HepG2 (cell line): Measurements from ENCODE around the gene CHI3L1. TPM values are rescaled to one million over a fixed set of nuclear protein-coding genes. Genes with fewer than 3 reads are reported as not detected.

Source experiments
- ATAC-seq: fragments of 200-7000 bp; cut with Tn5 transposase; 3 replicates; pipeline ENCODE4 v1.9.1; 2020; ENCODE audit warnings: mild to moderate bottlenecking, moderate library complexity
- Bru-seq: library from RNA; stranded (reverse); fragments of 400-500 nt; gene quantifications from one replicate; lab custom pipeline; 2021; lab: Mats Ljungman, UMichigan
- BruChase-seq, 2 experiments: library from RNA; stranded (reverse); fragments of 400-500 nt; gene quantifications; one replicate each; lab custom pipeline; 2021; lab: Mats Ljungman, UMichigan
- BruUV-seq: library from RNA; stranded (reverse); fragments of 400-500 nt; replicated peaks from 2 replicates; lab custom pipeline; 2021; lab: Mats Ljungman, UMichigan
- CTCF ChIA-PET: fragments of 300-600 bp; formaldehyde crosslinking; extraction: SDS; loops from one replicate; lab custom pipeline; 2021; ENCODE audit warnings: low total read pairs, inconsistent platforms, low intra/inter-chr PET ratio; lab: Yijun Ruan, JAX
- POLR2A ChIA-PET: fragments of 350-600 bp; sonication (Branson Sonifier 250); formaldehyde crosslinking; loops from one replicate; lab custom pipeline; 2020; ENCODE audit warnings: antibody characterized with exemption, inconsistent platforms; lab: Yijun Ruan, JAX
- DNase-seq: peaks from one replicate; pipeline ENCODE4 v3.0.0-alpha.2; 2015; ENCODE audit warnings: low spot score
- FAIRE-seq: peaks from 3 replicates; lab custom pipeline; 2011; peaks lifted over from hg19 to GRCh38; lab: Jason Lieb, UNC
- H2AFZ ChIP-seq: one replicate; pipeline ENCODE4 v1.6.1; 2011; ENCODE audit warnings: low read length, inconsistent platforms
- H3K27ac ChIP-seq: fragments of 300-600 bp; 3 replicates; pipeline ENCODE4 v1.8.0; 2011; ENCODE audit warnings: mixed run types, mild to moderate bottlenecking, mixed read lengths, low read length, inconsistent platforms; ENCODE audit not compliant: insufficient read depth; ENCODE audit errors: extremely low read length
- H3K27me3 ChIP-seq, 2 experiments: fragments of 200-600 bp in 1 of 2; 2 replicates in 1 of 2; 3 replicates in 1 of 2; pipeline versions ENCODE4 v1.6.0 to v1.8.0; 2011; ENCODE audit warnings: low read length in 2 of 2, mild to moderate bottlenecking in 2 of 2, moderate library complexity in 2 of 2, inconsistent platforms in 1 of 2; ENCODE audit not compliant: insufficient read depth in 2 of 2, control insufficient read depth in 1 of 2
- H3K36me3 ChIP-seq, 2 experiments: fragments of 200-600 bp in 1 of 2; replicated peaks in 1 of 2; 2 replicates in 1 of 2; 3 replicates in 1 of 2; pipeline versions ENCODE4 v1.5.1 to v1.8.0; 2011; ENCODE audit warnings: low read length in 2 of 2, inconsistent platforms in 1 of 2; ENCODE audit not compliant: insufficient read depth in 2 of 2, control insufficient read depth in 1 of 2
- H3K4me1 ChIP-seq: 2 replicates; pipeline ENCODE4 v1.5.1; 2012; ENCODE audit warnings: low read length, inconsistent platforms; ENCODE audit not compliant: insufficient read depth
- H3K4me2 ChIP-seq: 2 replicates; pipeline ENCODE4 v1.6.0; 2011; ENCODE audit warnings: low read depth, low read length, inconsistent platforms
- H3K4me3 ChIP-seq, 3 experiments: fragments of 200-600 bp in 1 of 3; sonication (generic), shearing (Covaris generic) in 1 of 3; replicated peaks in 1 of 3; 2 replicates each; pipeline ENCODE4 v1.5.1; 2011 to 2016; ENCODE audit warnings: low read length in 3 of 3, inconsistent platforms in 2 of 3, low read depth in 2 of 3, mild to moderate bottlenecking in 2 of 3, control low read depth in 1 of 3, mixed read lengths in 1 of 3; ENCODE audit not compliant: insufficient read depth in 1 of 3
- H3K79me2 ChIP-seq: one replicate; pipeline ENCODE4 v1.6.1; 2011; ENCODE audit warnings: low read length, inconsistent platforms; ENCODE audit not compliant: insufficient read depth
- H3K9ac ChIP-seq: 2 replicates; pipeline ENCODE4 v1.6.0; 2011; ENCODE audit warnings: mild to moderate bottlenecking, low read depth, low read length, inconsistent platforms; ENCODE audit not compliant: insufficient read depth
- H3K9me3 ChIP-seq: 2 replicates; pipeline ENCODE4 v1.5.1; 2012; ENCODE audit warnings: mild to moderate bottlenecking, low read length
- H4K20me1 ChIP-seq: 2 replicates; pipeline ENCODE4 v1.6.0; 2011; ENCODE audit warnings: inconsistent platforms, mild to moderate bottlenecking, low read length, moderate library complexity; ENCODE audit not compliant: insufficient read depth
- KDM6A ChIP-seq: IDR thresholded peaks from 2 replicates; pipeline ENCODE4 v1.6.1; 2016; ENCODE audit warnings: low read depth
- MEIS1 ChIP-seq: sonication (generic); formaldehyde crosslinking; IDR thresholded peaks from 2 replicates; pipeline ENCODE4 v1.9.0; 2021; ENCODE audit warnings: mild to moderate bottlenecking, missing genetic modification reagents, moderate library complexity, borderline replicate concordance
- NFE2 ChIP-seq: sonication (generic); formaldehyde crosslinking; IDR thresholded peaks from 2 replicates; pipeline ENCODE4 v1.4.0; 2020; ENCODE audit warnings: missing genetic modification reagents
- POLR2AphosphoS5 ChIP-seq: IDR thresholded peaks from 2 replicates; pipeline ENCODE4 v1.6.1; 2012; ENCODE audit warnings: low read depth, low read length
- TBX3 ChIP-seq: fragments of 450-650 bp; IDR thresholded peaks from 2 replicates; pipeline ENCODE4 v1.6.1; 2017; ENCODE audit warnings: antibody characterized with exemption, mild to moderate bottlenecking, inconsistent platforms, borderline replicate concordance
- THYN1 ChIP-seq: sonication (generic); formaldehyde crosslinking; IDR thresholded peaks from 2 replicates; pipeline ENCODE4 v1.8.1; 2023; ENCODE audit warnings: low read depth, mild to moderate bottlenecking, moderate library complexity, missing genetic modification reagents, borderline replicate concordance
- ZNF335 ChIP-seq: sonication (generic); formaldehyde crosslinking; IDR thresholded peaks from 2 replicates; pipeline ENCODE4 v1.4.0; 2020; ENCODE audit warnings: missing genetic modification reagents
- WGBS: methylation state at CpG from one replicate; pipeline ENCODE4 v1.1.6; 2017; ENCODE audit warnings: low lambda C conversion rate; 5-methylcytosine and 5-hydroxymethylcytosine counted together
- in situ Hi-C: cut with HindIII; loops from 2 replicates; pipeline ENCODE4 v1.10.0; 2017; ENCODE audit warnings: low pct_unique_long_range_greater_than_20kb; ENCODE audit not compliant: extremely low pct_ligation_motif_present
- intact Hi-C: fragments of 100-400 bp; cut with micrococcal nuclease; formaldehyde crosslinking; loops from one replicate; pipeline ENCODE4 v1.10.0; 2022; ENCODE audit not compliant: unreplicated experiment
- long read RNA-seq, 2 experiments: library from RNA in 1 of 2; library from polyadenylated mRNA in 1 of 2; stranded (forward) in 1 of 2; unstranded in 1 of 2; transcript quantifications; one replicate each; pipeline ENCODE4 v2.0.0, GENCODE V29; 2019 to 2022
- polyA minus RNA-seq, 3 experiments: library from RNA; depleted of rRNA, polyadenylated mRNA; stranded (reverse); fragments of >200 nt; gene quantifications; 2 replicates each; pipeline ENCODE4 v1.2.3, GENCODE V29; 2011; ENCODE audit warnings: low replicate concordance in 1 of 3
- polyA plus RNA-seq, 8 experiments: library from polyadenylated mRNA; depleted of rRNA in 3 of 8; stranded (reverse) in 7 of 8; unstranded in 1 of 8; fragments of >200 nt; fragmentation: Illumina TruSeq in 4 of 8; extraction: Trizol in 4 of 8; gene quantifications; 2 replicates each; pipeline versions ENCODE4 v1.2.1 to v1.2.3, GENCODE V29; 2011 to 2016; ENCODE audit warnings: low read depth in 4 of 8, missing spikeins in 1 of 8, mixed read lengths in 1 of 8; ENCODE audit not compliant: insufficient read depth in 1 of 8
- total RNA-seq, 5 experiments: library from RNA; depleted of rRNA; stranded (reverse); fragments of >200 nt; fragmentation: Illumina TruSeq; extraction: Trizol; gene quantifications; 2 replicates each; pipeline ENCODE4 v1.2.3, GENCODE V29; 2016; ENCODE audit warnings: low read depth in 1 of 5
- TF ChIP-seq, protein P1 (sequence below): sonication (generic); formaldehyde crosslinking; IDR thresholded peaks from 2 replicates; pipeline ENCODE4 v1.4.0; 2020; ENCODE audit warnings: missing genetic modification reagents
- TF ChIP-seq, protein P2 (sequence below): IDR thresholded peaks from 2 replicates; pipeline ENCODE4 v1.6.1; 2016; ENCODE audit warnings: low read depth, missing genetic modification reagents, missing compliant biosample characterization

The CHI3L1 gene
- 0.13 TPM in 1 of 2 replicates, not detected in the other for total RNA-seq (2016; rRNA removed; fragmentation: Illumina TruSeq; extraction: Trizol)
- total RNA-seq (2016; cell fraction: cytosol; rRNA removed; fragmentation: Illumina TruSeq; extraction: Trizol; ENCODE audit: low read depth): not detected in 2 replicates
- 0.17 TPM in 1 of 2 replicates, not detected in the other for total RNA-seq (2016; cell fraction: insoluble cytoplasmic fraction; rRNA removed; fragmentation: Illumina TruSeq; extraction: Trizol)
- not detected in 2 replicates for total RNA-seq (2016; cell fraction: membrane; rRNA removed; fragmentation: Illumina TruSeq; extraction: Trizol)
- total RNA-seq (2016; cell fraction: nucleus; rRNA removed; fragmentation: Illumina TruSeq; extraction: Trizol): not detected in 2 replicates
- polyA plus RNA-seq (2011; rRNA removed): 0.09 and 0.17 TPM in 2 replicates
- polyA plus RNA-seq (2011; cell fraction: cytosol; rRNA removed): 0.13 TPM in 2 replicates
- polyA plus RNA-seq (2011; cell fraction: nucleus; rRNA removed): 0.12 and 0.35 TPM in 2 replicates
- not detected in 2 replicates for polyA plus RNA-seq (2012)
- polyA plus RNA-seq (2016; cell fraction: cytosol; fragmentation: Illumina TruSeq; extraction: Trizol; ENCODE audit: low read depth): not detected in 2 replicates
- polyA plus RNA-seq (2016; cell fraction: insoluble cytoplasmic fraction; fragmentation: Illumina TruSeq; extraction: Trizol; ENCODE audit: low read depth): not detected in 2 replicates
- not detected in 2 replicates for polyA plus RNA-seq (2016; cell fraction: membrane; fragmentation: Illumina TruSeq; extraction: Trizol; ENCODE audit: low read depth)
- polyA plus RNA-seq (2016; cell fraction: nucleus; fragmentation: Illumina TruSeq; extraction: Trizol; ENCODE audit: insufficient read depth, low read depth): 0.41 TPM in 1 of 2 replicates, not detected in the other
- polyA minus RNA-seq (2011; rRNA and poly(A)+ RNA removed; ENCODE audit: low replicate concordance): not detected in 2 replicates
- not detected in 2 replicates for polyA minus RNA-seq (2011; cell fraction: cytosol; rRNA and poly(A)+ RNA removed)
- not detected in 2 replicates for polyA minus RNA-seq (2011; cell fraction: nucleus; rRNA and poly(A)+ RNA removed)
- not detected for Bru-seq, nascent RNA
- not detected for BruChase-seq, experiment 1, labeled RNA remaining after a 6-hour chase
- BruChase-seq, experiment 2, labeled RNA remaining after a 2-hour chase: percentile 9 among the genes with signal in this experiment
- long read RNA-seq, experiment 1, partial matches to known transcripts: 0 of 1 reads
- long read RNA-seq, experiment 1, other reads (novel, unspliced or antisense): 1 of 1 reads
- long read RNA-seq, experiment 2: 0 reads

DNA sequence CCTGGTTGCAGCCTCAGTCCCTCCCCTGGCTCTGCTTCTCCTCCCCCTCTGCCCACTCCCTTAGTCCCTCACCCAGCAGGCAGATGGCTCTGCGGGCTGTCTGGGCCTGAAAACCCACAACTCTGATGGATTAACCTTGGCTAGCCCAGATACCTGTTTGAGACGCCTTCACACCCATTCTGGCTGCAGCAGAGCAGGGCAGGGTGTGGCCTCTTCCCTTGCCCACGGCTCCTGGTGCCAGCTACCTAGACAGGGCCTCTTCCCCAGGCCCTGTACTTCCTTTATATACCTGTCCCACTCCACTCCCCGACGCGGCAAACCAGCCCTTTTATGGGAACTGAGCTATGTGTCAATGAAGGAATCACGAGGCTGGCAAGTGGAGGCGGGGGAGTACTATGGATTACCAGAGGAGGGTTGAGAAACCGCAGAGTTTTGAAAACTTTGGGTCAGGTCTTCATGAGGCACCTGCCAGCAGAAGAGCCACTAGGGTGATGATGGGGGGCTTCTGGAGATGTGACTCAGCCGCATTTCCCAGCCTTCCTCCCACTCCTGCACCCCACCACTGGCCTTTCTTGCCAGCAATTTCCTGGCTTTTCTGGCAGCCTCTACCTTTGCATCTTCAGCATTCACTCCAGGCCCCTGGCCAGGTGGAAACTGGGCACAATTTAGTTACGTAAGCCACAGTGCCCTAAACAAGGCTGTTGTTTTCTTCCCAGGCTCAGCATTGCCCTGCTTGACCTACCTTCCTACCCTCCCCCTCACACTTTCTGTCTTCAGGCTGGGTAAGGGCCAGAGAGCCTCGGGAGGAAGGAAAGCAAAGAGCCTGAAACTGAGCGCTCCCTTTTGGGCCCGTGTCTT, at the start of gene CHI3L1:
CHI3L1 (minus strand) TSS at position 259 of the 858 bp plus-strand sequence; CDS start at position 178, 81 bp downstream.
- POLR2A ChIA-PET: no interaction called here
- no peaks in the 10 kb centered on the region for H3K4me1 ChIP-seq
- no peak within 1 kb of the TSS for H3K27ac ChIP-seq

More for the DNA sequence above, at the start of gene CHI3L1:
- Histone ChIP-seq H2AFZ (no peak within 1 kb of the TSS), H3K4me3 (no peak within 1 kb of the TSS), H3K9me3 (no peaks in the 10 kb centered on the region), H3K36me3 (no peaks in the 10 kb centered on the region), H3K79me2 (no peaks in the 10 kb centered on the region), H3K27me3 (peaks cover 0 to 18% of the 10 kb centered on the region in 2 experiments; a peak in 3 of 5 replicates), H3K9ac (no peak within 1 kb of the TSS), H4K20me1 (no peaks in the 10 kb centered on the region), H3K4me2 (no peak within 1 kb of the TSS)
- ATAC-seq (no peak), DNase-seq (no peak), FAIRE-seq (no peak)
- CTCF ChIA-PET: no interaction called here
- no TSS peak for BruUV-seq
- 8% methylated on average over 14 of the region's 14 CpGs for WGBS
- intact Hi-C loops (no loop called here), in situ Hi-C loops (no loop called here)
- no peak for TF ChIP-seq TBX3
- TF ChIP-seq POLR2AphosphoS5: no peak
- no peak for TF ChIP-seq MEIS1 (CRISPR knock-in tag)
- TF ChIP-seq, protein P1, sequence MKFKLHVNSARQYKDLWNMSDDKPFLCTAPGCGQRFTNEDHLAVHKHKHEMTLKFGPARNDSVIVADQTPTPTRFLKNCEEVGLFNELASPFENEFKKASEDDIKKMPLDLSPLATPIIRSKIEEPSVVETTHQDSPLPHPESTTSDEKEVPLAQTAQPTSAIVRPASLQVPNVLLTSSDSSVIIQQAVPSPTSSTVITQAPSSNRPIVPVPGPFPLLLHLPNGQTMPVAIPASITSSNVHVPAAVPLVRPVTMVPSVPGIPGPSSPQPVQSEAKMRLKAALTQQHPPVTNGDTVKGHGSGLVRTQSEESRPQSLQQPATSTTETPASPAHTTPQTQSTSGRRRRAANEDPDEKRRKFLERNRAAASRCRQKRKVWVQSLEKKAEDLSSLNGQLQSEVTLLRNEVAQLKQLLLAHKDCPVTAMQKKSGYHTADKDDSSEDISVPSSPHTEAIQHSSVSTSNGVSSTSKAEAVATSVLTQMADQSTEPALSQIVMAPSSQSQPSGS (CRISPR knock-in tag): no peak
- TF ChIP-seq ZNF335: no peak
- TF ChIP-seq, protein P2, sequence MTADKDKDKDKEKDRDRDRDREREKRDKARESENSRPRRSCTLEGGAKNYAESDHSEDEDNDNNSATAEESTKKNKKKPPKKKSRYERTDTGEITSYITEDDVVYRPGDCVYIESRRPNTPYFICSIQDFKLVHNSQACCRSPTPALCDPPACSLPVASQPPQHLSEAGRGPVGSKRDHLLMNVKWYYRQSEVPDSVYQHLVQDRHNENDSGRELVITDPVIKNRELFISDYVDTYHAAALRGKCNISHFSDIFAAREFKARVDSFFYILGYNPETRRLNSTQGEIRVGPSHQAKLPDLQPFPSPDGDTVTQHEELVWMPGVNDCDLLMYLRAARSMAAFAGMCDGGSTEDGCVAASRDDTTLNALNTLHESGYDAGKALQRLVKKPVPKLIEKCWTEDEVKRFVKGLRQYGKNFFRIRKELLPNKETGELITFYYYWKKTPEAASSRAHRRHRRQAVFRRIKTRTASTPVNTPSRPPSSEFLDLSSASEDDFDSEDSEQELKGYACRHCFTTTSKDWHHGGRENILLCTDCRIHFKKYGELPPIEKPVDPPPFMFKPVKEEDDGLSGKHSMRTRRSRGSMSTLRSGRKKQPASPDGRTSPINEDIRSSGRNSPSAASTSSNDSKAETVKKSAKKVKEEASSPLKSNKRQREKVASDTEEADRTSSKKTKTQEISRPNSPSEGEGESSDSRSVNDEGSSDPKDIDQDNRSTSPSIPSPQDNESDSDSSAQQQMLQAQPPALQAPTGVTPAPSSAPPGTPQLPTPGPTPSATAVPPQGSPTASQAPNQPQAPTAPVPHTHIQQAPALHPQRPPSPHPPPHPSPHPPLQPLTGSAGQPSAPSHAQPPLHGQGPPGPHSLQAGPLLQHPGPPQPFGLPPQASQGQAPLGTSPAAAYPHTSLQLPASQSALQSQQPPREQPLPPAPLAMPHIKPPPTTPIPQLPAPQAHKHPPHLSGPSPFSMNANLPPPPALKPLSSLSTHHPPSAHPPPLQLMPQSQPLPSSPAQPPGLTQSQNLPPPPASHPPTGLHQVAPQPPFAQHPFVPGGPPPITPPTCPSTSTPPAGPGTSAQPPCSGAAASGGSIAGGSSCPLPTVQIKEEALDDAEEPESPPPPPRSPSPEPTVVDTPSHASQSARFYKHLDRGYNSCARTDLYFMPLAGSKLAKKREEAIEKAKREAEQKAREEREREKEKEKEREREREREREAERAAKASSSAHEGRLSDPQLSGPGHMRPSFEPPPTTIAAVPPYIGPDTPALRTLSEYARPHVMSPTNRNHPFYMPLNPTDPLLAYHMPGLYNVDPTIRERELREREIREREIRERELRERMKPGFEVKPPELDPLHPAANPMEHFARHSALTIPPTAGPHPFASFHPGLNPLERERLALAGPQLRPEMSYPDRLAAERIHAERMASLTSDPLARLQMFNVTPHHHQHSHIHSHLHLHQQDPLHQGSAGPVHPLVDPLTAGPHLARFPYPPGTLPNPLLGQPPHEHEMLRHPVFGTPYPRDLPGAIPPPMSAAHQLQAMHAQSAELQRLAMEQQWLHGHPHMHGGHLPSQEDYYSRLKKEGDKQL (CRISPR knock-in tag): no peak
- TF ChIP-seq KDM6A (CRISPR knock-in tag): no peak
- no peak for TF ChIP-seq NFE2 (CRISPR knock-in tag)
- TF ChIP-seq THYN1 (CRISPR knock-in tag): no peak
